GM19351 (cell line): ENCODE data around the gene HCN2.

Experiments
- ATAC-seq: cut with Tn5 transposase; IDR thresholded peaks from one replicate; pipeline ENCODE4 v1.9.1; 2021; ENCODE audit warnings: mild to moderate bottlenecking, moderate library complexity; ENCODE audit not compliant: unreplicated experiment

The HCN2 gene

GRCh38 chr19:589693-590395 lies at the start of gene HCN2:
HCN2 (plus strand) TSS chr19:589881; CDS start chr19:589946, 65 bp downstream.
- ATAC-seq, result no peak

GRCh38 chr19:540867-541637 lies 48.6 kb upstream of the HCN2 start:
- no peak for ATAC-seq

- no peak for ATAC-seq
These were observed 48.0 kb upstream of the HCN2 start for GRCh38 chr19:541699-542098.

- no peak for ATAC-seq
These were observed 47.4 kb upstream of the HCN2 start for GRCh38 chr19:542173-542866.

- ATAC-seq, result no peak
These were observed 45.6 kb upstream of the HCN2 start, which contains the start of gene GZMM for GRCh38 chr19:543910-544608. GZMM (plus strand) TSS chr19:544053; CDS start chr19:544072, 19 bp downstream.

- ATAC-seq, result no peak
These were observed 42.6 kb upstream of the HCN2 start for GRCh38 chr19:547117-547516.

GRCh38 chr19:547836-548720 lies 41.6 kb upstream of the HCN2 start:
- ATAC-seq, result no peak

GRCh38 chr19:548886-549830 lies 40.5 kb upstream of the HCN2 start:
- ATAC-seq, result no peak

GRCh38 chr19:554817-555216 lies 34.9 kb upstream of the HCN2 start:
- no peak for ATAC-seq

- ATAC-seq, result no peak
These were observed 34.2 kb upstream of the HCN2 start for GRCh38 chr19:555474-555808.

- ATAC-seq, result no peak
These were observed 32.9 kb upstream of the HCN2 start for GRCh38 chr19:556611-557382.

- no peak for ATAC-seq
These were observed 30.8 kb upstream of the HCN2 start for GRCh38 chr19:558770-559439.

GRCh38 chr19:560121-560520 lies 29.6 kb upstream of the HCN2 start:
- no peak for ATAC-seq

- no peak for ATAC-seq
These were observed 23.3 kb upstream of the HCN2 start for GRCh38 chr19:566403-566802.

- no peak for ATAC-seq
These were observed 22.8 kb upstream of the HCN2 start for GRCh38 chr19:566844-567243.

- no peak for ATAC-seq
These were observed 22.3 kb upstream of the HCN2 start for GRCh38 chr19:567296-567900.

GRCh38 chr19:570251-570686 lies 19.4 kb upstream of the HCN2 start:
- ATAC-seq, result no peak
